Activated naive CD4-positive, alpha-beta T cell treated with Interleukin-2 at 50 U/mL for 16 hours (primary cell): Measurements from ENCODE around the gene MID1IP1.

ENCODE experiments used
- DNase-seq: peaks from one replicate; pipeline ENCODE4 v3.0.0-alpha.2; 2020

The MID1IP1 gene

GRCh38 chrX:38817004-38817703 lies 15.9 kb downstream of the MID1IP1 start:
- no peak for DNase-seq

DNA sequence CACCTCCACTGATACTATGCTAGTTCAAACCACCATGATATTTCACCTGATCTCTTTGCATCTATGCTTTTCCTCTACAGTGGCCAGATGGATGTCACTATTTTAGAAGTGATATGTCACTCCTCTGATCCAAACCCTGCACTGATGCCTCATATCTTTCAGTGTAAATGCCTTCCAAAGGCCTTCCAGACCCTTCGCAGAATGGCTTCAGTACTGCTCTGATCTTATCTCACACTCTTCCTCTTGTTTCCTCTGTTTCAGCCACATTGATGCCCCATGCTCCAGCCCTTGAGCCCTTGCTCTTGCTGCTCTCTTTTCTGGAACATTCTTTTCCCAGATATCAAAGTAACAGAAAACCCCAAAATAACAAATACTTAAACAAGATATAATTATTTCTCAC lies 17.9 kb downstream of the MID1IP1 start:
- DNase-seq, result no peak

- no peak for DNase-seq
Measured at GRCh38 chrX:38819709-38820108, 18.4 kb downstream of the MID1IP1 start.

GRCh38 chrX:38820751-38821150 lies 19.5 kb downstream of the MID1IP1 start:
- DNase-seq, result no peak

DNA sequence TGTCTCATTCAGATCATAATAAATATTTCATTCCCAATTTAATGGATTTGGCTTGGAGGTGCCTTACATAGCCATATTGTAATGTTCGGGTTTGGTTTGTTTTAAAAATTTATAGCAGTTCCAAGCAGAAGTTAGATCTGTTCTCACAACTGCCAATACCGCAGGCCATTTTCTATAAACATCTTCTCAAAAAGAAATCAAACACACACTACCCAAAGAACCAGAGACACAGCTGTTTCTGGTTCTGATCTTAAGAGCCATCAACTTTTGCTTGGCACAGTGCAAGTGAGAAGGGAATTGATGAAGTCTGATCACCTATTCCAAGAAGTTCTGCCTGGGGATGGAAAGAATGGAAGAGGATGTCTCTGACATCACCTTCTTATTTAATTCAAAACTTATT lies 22.9 kb downstream of the MID1IP1 start:
- DNase-seq, result no peak

GRCh38 chrX:38831949-38832348 lies 30.7 kb downstream of the MID1IP1 start:
- no peak for DNase-seq

- no peak for DNase-seq
Measured at GRCh38 chrX:38837389-38837788, 36.1 kb downstream of the MID1IP1 start.

GRCh38 chrX:38839277-38839676 lies 38.0 kb downstream of the MID1IP1 start:
- no peak for DNase-seq

- no peak for DNase-seq
Measured at GRCh38 chrX:38839944-38840343, 38.7 kb downstream of the MID1IP1 start.

DNA sequence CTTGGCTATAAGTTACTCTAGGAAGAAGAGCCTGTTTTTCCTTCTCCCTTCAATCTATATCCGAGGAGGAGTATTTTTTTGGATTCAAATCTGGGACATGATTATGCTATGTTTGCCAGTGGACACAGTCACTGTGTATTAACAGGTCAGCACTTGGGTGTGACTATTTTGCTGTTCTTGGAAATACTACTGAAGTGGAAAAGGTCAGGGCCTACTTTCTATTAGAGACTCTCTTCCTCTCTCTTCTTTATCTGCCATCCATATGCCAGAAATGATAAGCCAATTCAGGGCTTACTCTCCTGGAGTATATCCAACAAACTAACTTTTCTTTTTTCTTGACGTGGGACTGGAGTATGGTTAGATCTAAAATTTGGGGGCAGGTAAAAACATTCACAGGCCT lies 40.5 kb downstream of the MID1IP1 start:
- DNase-seq, result no peak

- DNase-seq, result no peak
Measured at GRCh38 chrX:38845426-38845825, 44.2 kb downstream of the MID1IP1 start.

DNA sequence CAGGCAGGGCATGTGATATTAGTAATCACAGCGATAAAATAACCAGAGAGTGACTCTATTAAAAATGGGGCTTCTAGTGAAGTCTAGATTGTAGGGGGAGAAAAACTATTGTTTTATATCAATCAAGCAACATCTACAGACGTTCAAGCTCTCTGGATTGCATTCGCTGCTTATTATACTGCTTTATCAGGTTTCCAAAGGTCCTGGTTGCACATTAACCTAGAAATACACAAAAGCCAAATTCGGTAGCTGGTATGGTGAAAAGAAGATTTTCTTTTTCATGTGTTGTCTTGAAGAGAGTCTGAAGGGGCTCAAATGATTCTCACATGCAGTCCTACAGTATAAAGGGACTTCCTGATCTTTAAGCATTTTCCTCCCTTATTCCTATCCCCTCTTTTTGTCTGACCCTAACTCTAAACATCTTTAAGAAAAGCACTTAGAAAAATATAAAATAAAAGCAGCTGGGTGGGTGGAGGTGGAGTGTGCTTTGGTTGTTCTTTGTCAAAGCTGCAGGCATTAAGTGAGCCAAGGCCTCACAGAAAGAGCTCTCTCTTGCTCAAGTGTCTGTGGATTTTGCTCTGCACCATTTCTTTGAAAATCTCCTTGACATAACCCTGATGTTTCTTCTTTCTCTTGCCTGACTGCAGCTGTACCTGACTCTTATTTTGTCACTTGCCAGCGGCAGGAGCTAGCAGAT lies 46.1 kb downstream of the MID1IP1 start:
- DNase-seq, result no peak

- no peak for DNase-seq
Measured at GRCh38 chrX:38847903-38848230, 46.6 kb downstream of the MID1IP1 start.

DNA sequence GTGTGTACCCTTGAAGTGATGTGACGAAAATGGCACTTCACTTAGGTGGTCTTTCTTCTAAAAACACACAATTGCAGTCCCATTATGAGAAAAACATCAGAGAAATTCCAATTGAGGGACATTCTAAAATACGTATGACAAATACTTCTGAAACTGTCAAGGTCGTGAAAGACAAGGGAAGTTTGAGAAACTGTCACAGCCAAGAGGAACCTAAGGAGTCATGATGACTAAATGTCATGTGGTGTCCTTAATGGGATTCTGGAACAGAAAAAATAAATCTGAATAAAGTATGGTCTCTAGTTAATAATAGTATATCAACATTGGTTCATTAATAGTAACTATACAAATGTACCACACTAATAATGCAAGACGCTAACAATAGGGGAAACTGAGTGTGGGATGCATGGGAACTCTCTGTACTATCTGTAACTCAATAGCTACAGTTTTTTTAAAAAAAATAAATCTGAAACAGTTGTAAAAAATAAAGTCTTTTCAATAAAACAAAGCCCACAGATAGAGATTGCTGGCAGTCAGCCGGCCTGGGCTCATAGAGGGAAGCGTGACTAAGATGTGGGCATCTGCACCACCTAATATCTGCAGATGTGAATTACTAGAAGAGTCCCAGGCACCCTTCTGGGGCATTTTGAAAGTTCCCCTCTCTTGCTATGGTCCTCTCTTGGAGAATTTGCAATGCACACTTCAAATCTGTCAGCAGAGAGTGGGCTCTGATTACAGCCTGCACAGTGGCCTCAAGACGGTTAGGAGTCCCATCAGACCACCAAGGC lies 47.6 kb downstream of the MID1IP1 start:
- no peak for DNase-seq

DNA sequence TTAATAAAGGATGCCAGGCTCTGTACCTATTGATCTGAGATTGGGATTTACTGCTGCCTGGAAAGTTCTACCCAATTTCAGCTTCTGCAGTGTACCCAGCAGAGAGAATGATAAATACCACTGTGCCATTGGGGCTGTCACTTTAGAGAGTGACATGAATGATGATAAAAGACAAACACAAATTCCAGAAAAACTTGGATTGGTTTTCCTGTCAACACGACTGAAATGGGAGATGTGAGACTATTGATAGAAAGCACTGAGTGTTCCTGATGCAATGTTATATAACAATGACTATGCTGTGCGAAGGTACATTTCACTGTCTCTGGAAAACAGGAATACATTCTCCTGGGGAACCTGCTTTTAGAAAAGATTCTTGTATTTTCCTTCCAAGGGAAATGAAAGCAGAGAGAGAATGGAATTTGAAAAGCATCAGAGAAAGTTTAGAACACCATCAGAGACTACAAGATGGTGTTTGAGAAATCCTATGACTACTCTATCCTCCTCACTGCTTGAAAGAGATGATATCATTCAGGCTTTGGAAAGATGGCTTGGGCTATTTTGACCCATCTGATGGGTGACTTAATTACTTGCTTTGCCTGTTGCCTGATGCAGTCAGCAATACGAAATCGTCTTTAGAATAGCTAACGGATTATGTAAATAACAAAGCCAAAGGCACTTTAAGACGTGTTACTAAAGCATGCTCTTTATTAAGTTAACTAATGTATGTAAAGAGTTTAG lies 49.7 kb downstream of the MID1IP1 start:
- no peak for DNase-seq

GRCh38 chrX:38854305-38854704 lies 53.0 kb downstream of the MID1IP1 start:
- DNase-seq, result no peak
